Testis (tissue), 2 donors: ENCODE measurements around the gene HGFAC.

Experiments used
- CTCF ChIP-seq, 3 experiments: fragments of 450-650 bp in 2 of 3; fragments of 200-600 bp in 1 of 3; sonication (generic) in 1 of 3; IDR thresholded peaks; one replicate each; pipeline ENCODE4 v1.5.1; 2016 to 2019; ENCODE audit warnings: antibody characterized with exemption in 3 of 3, mild to moderate bottlenecking in 2 of 3, moderate library complexity in 1 of 3
- POLR2A ChIP-seq: fragments of 450-650 bp; IDR thresholded peaks from one replicate; pipeline ENCODE4 v1.6.1; 2017; ENCODE audit warnings: antibody characterized with exemption, mild to moderate bottlenecking, moderate library complexity

- TF ChIP-seq CTCF (IDR thresholded peaks at IDR 0.05), result no peak
- no peak for TF ChIP-seq POLR2A
Observed at GRCh38 chr4:3416821-3417221, 24.9 kb upstream of the HGFAC start.
